HG02852 (cell line): ENCODE data around the gene GP1BB.
"Not testable (repeated sequence)": the region's sequence is repeated elsewhere in the genome, so short reads cannot be mapped to it uniquely, and the experiment has no call there.

Experiments
- ATAC-seq: cut with Tn5 transposase; IDR thresholded peaks from one replicate; pipeline ENCODE4 v1.9.1; 2021; ENCODE audit warnings: mild to moderate bottlenecking, moderate library complexity; ENCODE audit not compliant: unreplicated experiment

Gene GP1BB

DNA sequence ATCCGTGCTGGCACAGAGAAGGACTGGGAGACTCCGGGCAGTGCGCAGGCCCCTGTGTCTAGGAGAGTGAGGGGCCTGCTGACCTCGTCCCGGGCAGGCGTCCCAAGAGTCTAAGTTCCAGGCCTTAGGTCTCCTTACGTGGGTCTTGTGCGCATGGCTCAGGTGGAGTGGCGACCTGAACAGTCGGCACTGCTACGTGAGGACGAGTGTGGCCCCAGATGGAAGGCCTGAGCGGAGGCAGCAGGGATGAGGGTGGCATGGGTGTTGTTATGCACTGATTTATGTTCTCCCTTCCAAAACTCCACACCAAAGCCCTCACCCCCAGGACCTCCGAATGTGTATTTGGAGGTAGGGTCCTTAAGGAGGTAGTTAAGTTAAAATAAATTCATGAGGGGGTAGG, 29.8 kb upstream of the GP1BB start:
- no peak for ATAC-seq

DNA sequence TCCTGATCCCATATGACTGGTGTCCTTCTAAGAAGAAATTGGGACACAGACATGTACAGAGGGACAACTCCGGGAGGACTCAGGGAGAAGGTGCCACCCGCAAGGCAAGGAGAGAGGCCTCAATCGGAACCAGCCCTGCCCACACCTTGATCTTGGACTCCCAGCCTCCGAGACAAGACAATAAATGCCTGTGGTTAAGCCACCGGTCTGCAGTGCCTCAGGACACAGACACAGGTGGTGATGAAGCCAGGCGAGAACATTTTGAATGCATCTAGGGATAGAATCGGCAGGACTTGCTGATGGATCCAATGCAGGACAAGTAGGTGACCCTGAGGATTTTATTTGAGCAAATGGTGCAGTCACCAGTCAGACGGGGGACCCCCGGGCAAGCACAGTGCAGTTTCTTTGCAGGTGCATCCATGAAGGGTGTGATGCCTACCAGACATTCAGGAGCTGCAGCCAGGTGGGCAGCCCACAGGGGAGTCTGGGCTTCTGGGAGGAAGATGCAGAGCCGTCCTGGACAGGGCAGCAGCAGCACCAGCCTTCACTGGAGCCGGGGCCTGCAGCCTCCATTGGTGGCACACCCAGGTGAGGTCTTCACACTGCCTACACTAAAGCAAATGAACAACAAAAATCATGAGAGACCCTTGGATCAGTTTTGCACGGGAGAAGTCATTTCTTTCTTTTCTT, 29.2 kb upstream of the GP1BB start:
- ATAC-seq: no peak

DNA sequence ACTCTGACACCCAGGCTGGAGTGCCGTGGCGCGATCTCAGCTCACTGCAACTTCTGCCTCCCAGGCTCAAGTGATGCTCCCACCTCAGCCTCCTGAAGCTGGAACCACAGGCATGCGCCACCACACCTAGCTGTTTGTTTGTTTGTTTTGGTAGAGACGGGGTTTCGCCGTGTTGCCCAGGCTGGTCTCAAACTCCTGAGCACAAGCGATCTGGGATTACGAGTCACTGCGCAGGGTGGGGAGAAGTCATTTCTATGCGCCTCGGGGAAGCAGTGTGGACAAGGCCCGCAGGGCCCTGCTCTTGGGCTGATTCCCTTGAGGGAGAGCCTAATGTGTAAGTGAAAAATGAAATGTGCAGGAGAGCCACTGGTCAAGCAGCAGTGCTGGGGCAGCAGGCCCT, 28.6 kb upstream of the GP1BB start:
- ATAC-seq: no peak

DNA sequence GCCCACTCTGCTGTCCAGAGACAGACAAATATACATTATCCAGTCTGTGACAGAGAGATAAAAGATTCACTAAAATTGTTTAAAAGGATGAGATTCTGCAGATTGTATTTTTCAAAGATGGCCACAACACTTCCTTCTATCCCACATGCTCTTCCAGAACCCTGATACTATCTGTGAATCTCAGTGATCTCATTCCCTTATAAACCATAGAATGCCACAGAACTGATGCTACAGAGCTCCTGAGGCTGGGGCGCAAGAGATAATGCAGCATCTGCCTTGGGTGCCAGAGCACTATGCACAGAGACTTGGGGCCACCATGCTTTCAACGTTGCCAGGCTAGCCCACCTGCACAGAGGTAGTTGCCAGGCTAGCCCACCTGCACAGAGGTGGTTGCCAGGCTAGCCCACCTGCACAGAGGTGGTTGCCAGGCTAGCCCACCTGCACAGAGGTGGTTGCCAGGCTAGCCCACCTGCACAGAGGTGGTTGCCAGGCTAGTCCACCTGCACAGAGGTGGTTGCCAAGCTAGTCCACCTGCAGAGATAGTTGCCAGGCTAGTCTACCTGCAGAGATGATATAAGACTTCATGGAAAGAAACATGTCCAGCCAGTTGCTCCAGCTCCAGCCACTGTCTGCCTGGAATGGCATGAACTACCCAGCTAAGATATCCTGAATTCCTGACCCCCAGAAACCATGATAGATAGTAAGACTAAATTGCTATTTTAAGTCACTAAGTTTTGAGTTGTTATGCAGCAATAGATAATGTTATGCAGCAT, 26.6 kb upstream of the GP1BB start:
- no peak for ATAC-seq

DNA sequence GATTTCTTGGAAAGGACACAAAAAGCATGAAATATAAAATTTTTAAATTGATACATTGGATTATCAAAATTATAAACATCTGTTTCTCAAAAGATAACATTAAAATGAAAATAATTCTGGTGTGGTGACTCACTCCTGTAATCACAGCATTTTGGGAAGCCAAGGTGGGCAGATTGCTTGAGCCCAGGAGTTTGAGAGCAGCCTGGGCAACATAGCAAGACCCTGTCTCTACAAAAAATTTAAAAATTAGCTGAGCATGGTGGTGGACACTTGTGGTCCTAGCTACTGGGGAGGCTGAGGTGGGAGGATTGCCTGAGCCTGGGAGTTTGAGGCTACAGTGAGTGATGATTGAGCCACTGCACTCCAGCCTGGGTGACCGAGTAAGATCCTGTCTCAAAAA, 25.5 kb upstream of the GP1BB start:
- ATAC-seq: not testable (repeated sequence)

DNA sequence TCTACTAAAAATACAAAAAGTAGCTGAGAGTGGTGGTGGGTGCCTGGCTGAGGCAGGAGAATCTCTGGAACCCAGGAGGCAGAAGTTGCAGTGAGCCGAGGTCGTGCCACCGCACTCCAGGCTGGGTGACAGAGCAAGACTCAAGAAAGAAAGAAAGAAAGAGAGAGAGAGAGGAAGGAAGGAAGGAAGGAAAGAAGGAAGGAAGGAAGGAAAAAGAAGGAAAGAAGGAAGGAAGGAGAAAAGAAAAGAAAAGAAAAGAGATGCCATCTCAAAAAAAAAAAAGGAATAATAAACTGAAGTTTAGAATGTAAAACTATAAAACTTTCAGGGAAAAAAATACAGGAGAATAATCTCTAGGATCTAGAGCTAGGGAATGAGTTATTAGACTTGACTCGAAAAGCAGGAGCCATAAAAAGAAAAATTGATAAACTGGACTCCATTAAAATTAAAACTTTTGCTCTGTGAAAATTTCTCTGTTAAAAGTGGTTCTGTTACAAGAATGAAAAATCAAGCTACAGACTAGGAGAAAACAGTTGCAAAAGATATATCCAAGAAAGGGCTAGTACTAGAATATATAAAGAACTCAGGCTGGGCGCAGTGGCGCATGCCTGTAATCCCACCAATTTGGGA, 22.4 kb upstream of the GP1BB start:
- ATAC-seq: no peak

DNA sequence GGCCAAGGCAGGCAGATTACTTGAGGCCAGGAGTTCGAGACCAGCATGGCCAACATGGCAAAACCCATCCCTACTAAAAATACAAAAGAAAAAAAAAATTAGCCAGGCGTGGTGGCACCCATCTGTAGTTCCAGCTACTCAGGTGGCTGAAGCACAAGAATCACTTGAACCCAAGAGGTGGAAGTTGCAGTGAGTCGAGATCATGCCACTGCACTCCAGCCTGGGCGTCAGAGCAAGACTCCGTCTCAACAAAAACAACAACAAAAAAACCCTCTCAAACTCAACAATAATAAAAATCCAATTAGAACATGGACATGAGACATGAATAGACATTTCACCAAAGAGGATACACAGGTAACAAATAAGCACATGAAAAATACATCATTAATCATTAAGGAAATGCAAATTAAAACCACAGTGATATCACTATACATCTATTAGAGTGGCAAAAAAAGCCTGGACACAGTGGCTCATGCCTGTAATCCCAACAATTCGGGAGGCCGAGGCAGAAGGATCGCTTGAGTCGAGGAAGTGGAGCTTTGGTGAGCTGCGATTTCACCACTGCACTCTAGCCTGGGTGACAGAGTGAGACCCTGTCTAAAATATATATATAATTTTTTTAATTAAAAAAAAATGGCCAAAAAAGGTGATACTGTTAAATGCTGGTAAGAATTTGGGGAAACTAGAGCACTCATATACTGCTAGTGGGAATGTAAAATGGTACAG, 21.8 kb upstream of the GP1BB start:
- ATAC-seq: no peak

DNA sequence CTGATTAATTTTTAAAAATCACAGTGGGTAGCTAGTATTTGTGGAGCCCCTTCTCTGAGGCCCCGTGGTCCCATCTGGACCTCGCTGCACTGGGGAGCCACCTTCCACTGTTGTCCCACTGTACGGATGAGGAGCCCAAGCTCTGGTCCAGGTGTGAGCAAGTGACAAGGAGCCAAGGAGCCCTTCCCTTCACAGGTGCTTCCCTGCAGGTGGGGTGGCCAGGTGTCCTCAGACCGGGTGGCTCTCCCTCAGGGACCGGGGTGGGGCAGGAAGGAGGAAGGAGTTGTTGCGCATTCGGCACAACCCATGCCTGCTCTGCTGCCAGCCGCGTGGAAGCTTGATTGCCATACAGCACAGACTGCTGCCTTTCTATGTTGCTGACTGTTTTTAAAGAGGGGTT, 19.5 kb upstream of the GP1BB start:
- no peak for ATAC-seq

DNA sequence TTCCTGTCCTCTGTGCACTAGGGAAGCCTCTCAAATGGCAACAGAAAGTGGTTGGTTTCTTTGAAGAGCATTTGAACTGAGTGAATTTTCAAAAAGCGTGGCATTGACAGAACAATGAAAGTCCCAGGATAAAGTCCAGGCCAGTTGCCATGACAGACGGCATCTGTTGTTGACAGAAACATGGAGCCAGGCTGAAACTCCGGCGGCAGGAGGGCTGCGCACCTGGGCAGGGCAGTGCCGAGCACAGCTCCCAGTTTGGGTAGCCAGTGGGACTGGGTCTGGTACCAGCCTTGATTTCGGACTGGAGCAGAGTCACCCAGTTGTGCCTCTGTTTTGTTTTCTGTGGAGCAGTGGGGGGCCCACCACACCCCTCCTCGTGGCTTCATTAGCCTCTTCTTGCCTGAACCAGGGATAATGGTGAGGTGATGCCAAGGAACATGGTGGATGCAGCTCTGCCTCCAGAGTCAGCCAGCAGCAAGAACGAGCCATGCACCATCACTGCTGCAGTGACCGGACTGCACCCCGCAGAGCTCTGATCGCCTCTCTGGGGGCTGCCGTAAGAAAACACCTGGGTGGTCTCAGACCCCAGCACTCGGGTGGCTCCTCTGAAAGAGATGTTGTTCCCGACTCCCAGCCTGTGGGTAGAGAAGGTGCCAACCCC, 18.9 kb upstream of the GP1BB start:
- no peak for ATAC-seq

DNA sequence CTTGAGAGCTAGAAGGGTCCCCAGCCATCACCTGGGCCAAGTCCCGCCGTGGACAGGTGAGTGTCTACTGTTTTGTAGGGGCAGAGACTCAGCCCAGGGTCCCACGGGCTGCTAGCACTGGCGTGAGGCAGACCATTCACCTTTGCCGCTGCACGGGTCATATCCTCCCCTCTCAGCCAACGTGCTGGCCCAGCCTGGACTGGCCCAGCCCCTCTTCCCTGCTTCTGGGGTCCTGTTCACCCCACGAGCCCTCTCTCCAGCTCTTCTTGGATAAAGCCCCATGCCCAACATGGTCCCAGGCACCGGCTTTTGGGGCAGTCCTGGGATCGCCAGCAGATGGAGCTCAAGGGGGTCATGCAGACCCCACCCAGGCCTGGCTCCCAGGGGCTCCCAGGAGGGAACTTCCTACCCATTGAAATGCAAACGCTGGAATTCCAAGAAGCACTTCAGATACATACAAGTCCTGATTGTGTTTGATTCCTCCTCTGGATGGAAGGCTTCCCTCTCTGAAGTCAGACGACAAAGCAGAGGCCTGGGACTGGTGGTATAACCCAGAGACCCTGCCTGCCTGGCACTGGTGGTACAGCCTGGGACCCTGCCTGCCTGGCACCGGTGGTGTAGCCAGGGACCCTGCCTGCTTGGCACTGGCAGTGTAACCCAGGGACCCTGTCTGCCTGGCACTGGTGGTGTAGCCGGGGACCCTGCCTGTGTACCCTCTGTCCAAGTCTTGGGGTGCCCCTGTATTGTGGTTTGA, 18.0 kb upstream of the GP1BB start:
- no peak for ATAC-seq

DNA sequence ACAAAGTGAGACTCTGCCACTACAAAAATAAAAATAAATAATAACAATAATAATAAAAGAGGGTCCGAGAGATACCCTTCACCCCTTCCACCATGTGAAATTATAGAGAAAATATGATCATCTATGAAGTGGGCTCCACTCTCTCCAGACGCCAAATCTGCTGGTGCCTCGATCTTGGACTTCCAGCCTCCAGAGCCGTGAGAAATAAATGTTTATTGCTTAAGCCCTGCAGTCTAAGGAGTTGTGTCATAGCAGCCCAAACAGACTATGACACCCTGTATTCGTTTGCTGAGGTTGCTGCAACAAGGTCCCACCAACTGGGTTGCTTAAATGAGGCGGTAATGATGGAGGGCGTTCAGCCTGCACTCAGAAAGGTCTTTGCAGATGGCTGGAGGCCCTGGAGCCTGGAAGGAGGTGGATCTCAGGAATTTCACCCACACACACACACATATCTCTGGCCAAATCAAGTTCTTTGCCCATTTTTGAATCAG, 16.6 kb upstream of the GP1BB start:
- no peak for ATAC-seq

DNA sequence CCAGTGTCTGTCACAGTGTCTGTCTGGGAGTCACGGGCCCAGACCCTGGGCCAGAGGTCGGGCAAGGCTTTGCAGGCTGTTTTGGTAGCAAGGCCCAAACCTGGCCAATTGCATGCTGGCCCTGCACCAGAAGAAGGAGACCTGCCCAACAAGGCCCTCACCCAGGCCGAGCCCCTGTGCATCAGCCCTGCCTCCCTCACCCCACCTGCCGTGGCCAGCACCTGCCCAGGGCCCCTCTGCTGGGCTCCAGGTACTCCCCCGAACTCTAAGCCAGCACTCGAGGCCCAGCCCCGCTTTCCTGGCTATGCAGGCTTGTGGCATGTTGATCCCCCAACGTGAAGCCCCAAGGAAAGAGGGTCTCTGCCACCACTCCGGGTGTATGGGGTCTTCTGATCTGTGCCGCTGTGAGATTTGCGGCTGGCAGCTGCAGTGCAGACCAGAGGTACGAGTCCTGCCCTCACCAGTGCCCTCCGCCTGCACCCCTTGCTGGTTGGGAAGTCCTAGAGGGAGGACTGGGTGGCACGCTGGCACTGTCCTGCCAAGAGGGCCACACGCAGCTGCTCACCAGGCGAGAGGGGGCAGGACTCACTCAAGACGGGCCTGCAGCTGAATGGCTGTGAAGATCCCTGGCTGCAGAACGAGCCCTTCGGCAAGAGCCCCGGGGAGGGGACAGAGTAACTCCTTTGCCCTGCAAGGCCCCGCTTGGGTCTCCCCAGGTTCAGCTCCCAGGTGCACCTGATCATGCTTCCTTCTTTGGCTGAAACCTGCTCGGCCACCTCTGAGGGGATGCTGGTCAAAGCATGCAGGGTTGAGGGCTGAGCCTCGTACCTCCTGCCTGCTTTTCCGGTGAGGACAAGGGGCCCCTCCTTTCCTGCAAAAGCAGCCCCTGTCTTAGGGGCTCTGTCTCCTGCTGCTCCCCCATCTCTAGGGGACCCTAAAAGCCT, 15.7 kb upstream of the GP1BB start:
- ATAC-seq: no peak

DNA sequence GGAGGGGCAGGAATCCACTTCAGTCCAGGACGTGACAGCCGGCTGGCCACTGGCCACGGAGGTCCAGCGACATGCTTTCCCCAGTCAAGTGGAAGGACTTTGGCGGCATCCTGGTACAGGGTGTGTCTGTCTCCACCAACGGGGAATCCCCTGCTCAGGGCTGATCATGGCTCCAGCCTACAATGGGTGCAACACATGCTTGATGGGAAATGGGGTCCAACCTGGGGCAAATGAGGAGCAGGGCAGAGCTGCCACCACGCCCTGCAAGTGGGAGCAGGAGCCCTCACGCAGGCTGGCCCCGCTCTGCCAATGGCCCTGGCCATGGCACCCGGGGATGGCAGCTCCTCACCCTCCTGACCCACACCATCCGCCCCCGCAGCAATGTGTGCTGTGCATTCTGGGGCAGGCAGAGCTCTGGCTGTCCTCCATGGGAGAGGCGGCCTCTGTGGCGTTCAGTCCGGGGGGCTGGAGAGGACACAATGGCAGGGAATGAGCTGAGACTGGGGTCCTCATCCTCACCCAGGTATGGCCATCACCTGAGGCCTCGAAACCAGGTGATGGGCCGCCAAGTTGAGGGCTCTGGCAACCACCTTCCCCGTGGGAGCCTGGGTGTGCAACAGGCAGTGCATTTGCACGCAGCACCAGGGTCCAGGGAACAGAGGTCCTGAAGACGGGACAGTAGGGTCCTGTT, 14.9 kb upstream of the GP1BB start:
- no peak for ATAC-seq

DNA sequence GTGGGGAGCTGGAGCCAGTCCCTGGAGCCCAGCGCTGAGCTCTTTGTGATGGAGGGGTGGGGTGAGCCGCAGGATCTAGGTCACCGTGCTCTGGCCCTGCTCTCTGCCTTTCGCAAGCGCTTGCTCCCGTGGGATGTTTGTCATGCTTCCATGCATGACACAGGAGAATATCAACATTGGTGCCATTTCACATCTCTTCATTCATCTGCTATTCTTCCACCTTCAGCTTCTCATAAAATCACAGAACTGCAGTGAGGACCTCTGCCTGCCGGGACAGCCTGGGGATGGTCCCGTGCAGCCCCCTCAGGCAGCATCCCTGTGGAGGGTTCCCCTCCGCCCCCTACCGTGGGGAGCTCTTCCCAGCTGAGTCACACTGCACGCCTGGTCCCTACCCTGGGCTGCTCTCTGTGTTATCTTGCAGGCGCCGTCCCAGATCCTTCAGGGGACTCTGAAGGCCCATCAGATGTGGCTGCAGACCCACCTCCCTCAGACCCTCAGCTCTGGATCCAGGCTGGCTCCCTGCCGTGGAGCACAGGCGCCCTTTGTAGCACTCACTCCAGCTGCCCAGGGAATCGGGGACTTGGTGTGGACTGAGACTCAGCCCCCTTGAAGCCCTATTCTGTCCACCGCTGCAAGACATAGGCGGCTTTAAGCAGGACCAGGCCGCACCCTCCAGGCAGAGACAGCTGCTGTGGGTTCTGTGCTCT, 14.1 kb upstream of the GP1BB start:
- ATAC-seq: no peak

DNA sequence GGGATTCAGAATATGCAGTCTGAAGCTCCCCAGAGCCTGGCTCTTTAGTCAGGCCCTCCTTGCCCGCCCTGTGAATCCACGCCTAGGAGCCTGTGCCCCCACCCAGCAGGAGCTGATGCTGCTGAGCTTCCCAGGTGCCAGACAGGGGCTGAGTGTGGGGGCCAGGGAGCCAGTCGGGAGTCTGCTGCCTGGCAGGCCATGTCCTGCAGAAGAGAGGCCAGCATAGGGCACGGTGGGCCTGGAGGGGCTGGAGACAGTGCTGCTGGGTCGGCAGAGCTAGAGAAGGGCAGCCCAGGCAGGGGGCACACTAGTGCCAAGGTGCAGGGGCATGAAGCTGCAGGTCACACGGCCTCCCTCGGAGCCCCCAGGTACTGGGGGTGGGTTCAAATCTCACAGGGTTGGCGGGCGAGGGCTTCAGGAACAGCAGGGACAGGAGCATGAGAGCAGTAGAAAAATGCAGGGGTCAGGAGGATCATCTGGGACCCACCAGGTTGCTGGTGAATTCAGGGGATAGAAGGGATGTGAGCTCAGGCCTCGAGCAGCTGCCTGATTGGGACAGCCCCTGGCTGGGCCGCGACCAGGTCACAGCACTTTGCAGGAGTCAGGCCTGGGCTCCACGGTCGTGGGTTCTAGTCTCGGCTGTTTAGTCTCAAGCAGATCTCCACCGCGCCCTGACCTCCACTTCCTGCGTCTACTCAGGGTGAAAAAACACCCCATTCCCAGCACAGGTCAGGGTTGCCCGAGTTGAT, 13.1 kb upstream of the GP1BB start:
- no peak for ATAC-seq

DNA sequence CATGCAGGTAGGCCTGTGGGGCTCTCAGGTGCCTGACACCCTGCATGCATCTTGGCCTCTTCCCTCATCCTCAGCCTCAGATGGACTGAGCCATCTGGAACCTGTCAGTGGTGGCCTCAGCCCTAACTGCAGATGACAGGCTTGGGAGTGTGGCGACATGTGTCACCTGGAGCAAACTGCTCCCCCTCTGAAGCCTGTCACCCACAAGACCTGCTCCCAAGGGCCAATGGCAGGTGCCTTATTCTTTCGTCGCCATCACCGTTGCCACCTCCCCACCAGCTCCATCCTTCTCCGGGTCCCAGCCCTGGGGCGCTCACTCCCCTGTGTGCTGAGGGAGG, 12.6 kb upstream of the GP1BB start:
- no peak for ATAC-seq

DNA sequence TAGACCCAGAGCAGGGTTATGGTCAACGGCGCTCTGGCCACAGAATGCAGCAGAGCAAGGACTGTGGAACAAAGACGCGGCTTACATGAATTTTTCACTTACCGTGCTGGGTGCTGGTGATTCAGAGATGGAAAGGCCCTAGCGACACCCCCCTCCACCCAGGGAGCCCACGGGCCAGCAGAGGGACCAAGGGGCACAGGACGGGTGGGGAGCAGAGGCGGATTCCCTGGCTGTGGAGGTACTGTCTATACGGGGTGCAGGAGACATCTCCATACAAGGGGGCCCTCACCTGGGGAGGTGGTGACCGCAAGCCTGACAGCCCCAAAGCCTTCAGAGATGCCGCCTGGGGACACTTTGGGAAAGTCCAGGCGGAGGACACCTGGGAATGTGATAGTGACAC, 10.1 kb upstream of the GP1BB start:
- no peak for ATAC-seq
